Measurements from ENCODE around the gene HTR7.

The HTR7 gene

GRCh38 chr10:90732581-90732980 is 125.3 kb downstream of the HTR7 start:
- no peak for DNase-seq

GRCh38 chr10:90723416-90724068 is 134.3 kb downstream of the HTR7 start:
- DNase-seq, result no peak

GRCh38 chr10:90722832-90723231 is 135.0 kb downstream of the HTR7 start:
- DNase-seq, result no peak

- DNase-seq, result peak; percentile 15
These were observed 139.7 kb downstream of the HTR7 start for GRCh38 chr10:90718182-90718581.

GRCh38 chr10:90712529-90712928 is 145.3 kb downstream of the HTR7 start:
- no peak for DNase-seq

- no peak for DNase-seq
These were observed 148.1 kb downstream of the HTR7 start for GRCh38 chr10:90709727-90710126.

GRCh38 chr10:90707657-90708056 is 150.2 kb downstream of the HTR7 start:
- DNase-seq, result no peak

GRCh38 chr10:90701428-90701827 is 156.4 kb downstream of the HTR7 start:
- no peak for DNase-seq

GRCh38 chr10:90695915-90696676 is 161.7 kb downstream of the HTR7 start:
- no peak for DNase-seq

Measured in fibroblast of skin of right biceps (primary cell).